ENCODE results near the gene NR2F1-AS1.

GRCh38 chr5:93567424-93567823, 13.6 kb downstream of the NR2F1-AS1 start:
- TF ChIP-seq CTCF (IDR thresholded peaks at IDR 0.05 in 4 of 5, conservative IDR thresholded peaks at IDR 0.05 in 1 of 5) = no peak
- TF ChIP-seq POLR2A (IDR thresholded peaks at IDR 0.05) = no peak

All from gastrocnemius medialis (tissue), 4 donors.